ENCODE data around the gene RIPOR2.

- no peak for TF ChIP-seq CTCF (IDR thresholded peaks at IDR 0.05)
- TF ChIP-seq POLR2A (IDR thresholded peaks at IDR 0.05), result no peak
Observed at GRCh38 chr6:24897186-24897585, 38.6 kb downstream of the RIPOR2 start.
